Esophagus muscularis mucosa (tissue), 4 donors: Measurements from ENCODE around the gene GRID1.

Experiments
- EP300 ChIP-seq: sonication (generic); formaldehyde crosslinking; IDR thresholded peaks from one replicate; pipeline ENCODE4 v1.6.1; 2017; ENCODE audit warnings: antibody characterized with exemption
- POLR2A ChIP-seq: fragments of 450-650 bp; IDR thresholded peaks from one replicate; pipeline ENCODE4 v1.6.1; 2017; ENCODE audit warnings: antibody characterized with exemption, moderate library complexity, mild to moderate bottlenecking, low read depth
- TF ChIP-seq, protein P1 (sequence below), 3 experiments: fragments of 200-600 bp in 2 of 3; fragments of 450-650 bp in 1 of 3; sonication (generic) in 2 of 3; IDR thresholded peaks; one replicate each; pipeline ENCODE4 v1.5.1; 2017 to 2019; ENCODE audit warnings: antibody characterized with exemption in 3 of 3, mild to moderate bottlenecking in 2 of 3, moderate library complexity in 1 of 3

DNA sequence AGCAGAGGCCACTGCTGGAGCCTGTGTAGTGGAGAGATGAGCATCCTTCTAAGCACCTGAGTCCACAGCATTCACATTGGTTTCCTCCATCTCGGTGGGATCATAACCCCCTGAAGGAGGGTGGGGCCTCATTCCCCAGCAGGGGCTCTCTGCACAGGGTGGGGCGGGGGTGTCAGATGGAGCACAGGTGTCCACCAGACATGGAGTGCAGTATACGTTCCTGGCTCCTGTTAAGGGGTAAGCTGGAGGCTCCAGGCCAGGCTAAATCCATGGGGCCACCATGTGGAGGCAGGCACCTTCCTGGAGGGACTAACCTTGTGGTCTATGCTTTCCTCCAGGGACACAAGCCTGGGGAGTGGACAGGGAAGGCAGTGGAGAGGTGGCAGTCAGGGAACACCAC lies 252.6 kb downstream of the GRID1 start:
- TF ChIP-seq POLR2A (no peak), EP300 (no peak)
- TF ChIP-seq, protein P1, sequence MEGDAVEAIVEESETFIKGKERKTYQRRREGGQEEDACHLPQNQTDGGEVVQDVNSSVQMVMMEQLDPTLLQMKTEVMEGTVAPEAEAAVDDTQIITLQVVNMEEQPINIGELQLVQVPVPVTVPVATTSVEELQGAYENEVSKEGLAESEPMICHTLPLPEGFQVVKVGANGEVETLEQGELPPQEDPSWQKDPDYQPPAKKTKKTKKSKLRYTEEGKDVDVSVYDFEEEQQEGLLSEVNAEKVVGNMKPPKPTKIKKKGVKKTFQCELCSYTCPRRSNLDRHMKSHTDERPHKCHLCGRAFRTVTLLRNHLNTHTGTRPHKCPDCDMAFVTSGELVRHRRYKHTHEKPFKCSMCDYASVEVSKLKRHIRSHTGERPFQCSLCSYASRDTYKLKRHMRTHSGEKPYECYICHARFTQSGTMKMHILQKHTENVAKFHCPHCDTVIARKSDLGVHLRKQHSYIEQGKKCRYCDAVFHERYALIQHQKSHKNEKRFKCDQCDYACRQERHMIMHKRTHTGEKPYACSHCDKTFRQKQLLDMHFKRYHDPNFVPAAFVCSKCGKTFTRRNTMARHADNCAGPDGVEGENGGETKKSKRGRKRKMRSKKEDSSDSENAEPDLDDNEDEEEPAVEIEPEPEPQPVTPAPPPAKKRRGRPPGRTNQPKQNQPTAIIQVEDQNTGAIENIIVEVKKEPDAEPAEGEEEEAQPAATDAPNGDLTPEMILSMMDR (IDR thresholded peaks at IDR 0.05), result no peak
